Measurements from ENCODE around the gene RTBDN.

Gene RTBDN

GRCh38 chr19:12834566-12834943 lies at the start of gene RTBDN:
TSS of gene RTBDN (minus strand) at chr19:12834579. CDS start at chr19:12829979, 4,600 bp downstream.
- DNase-seq (ENCODE audit: low spot score): no peak

- DNase-seq (ENCODE audit: low spot score): no peak
Measured at GRCh38 chr19:12882589-12882988, 48.2 kb upstream of the RTBDN start.

- peak; percentile 96 for DNase-seq (ENCODE audit: low spot score)
Measured at GRCh38 chr19:12881172-12881808, 46.9 kb upstream of the RTBDN start, which contains the start of gene DNASE2. TSS of gene DNASE2 (minus strand) at chr19:12881449. CDS start at chr19:12881375, 74 bp downstream.

- DNase-seq (ENCODE audit: low spot score): peak; percentile 25
Measured at GRCh38 chr19:12880551-12881171, 46.3 kb upstream of the RTBDN start.

- no peak for DNase-seq (ENCODE audit: low spot score)
Measured at GRCh38 chr19:12875086-12875485, 40.7 kb upstream of the RTBDN start.

- no peak for DNase-seq (ENCODE audit: low spot score)
Measured at GRCh38 chr19:12873891-12874745, 39.7 kb upstream of the RTBDN start.

- DNase-seq (ENCODE audit: low spot score): peak; percentile 78
Measured at GRCh38 chr19:12872941-12873890, 38.8 kb upstream of the RTBDN start.

GRCh38 chr19:12872255-12872654 lies 37.9 kb upstream of the RTBDN start:
- DNase-seq (ENCODE audit: low spot score): no peak

GRCh38 chr19:12871681-12872080 lies 37.3 kb upstream of the RTBDN start:
- no peak for DNase-seq (ENCODE audit: low spot score)

- no peak for DNase-seq (ENCODE audit: low spot score)
Measured at GRCh38 chr19:12868540-12869112, 34.2 kb upstream of the RTBDN start.

- peak; percentile 72 for DNase-seq (ENCODE audit: low spot score)
Measured at GRCh38 chr19:12867120-12868099, 33.0 kb upstream of the RTBDN start.

- no peak for DNase-seq (ENCODE audit: low spot score)
Measured at GRCh38 chr19:12866416-12867119, 32.2 kb upstream of the RTBDN start.

- DNase-seq (ENCODE audit: low spot score): no peak
Measured at GRCh38 chr19:12865746-12866415, 31.5 kb upstream of the RTBDN start.

GRCh38 chr19:12864721-12865715 lies 30.6 kb upstream of the RTBDN start:
- DNase-seq (ENCODE audit: low spot score): peak; percentile 49

GRCh38 chr19:12864143-12864542 lies 29.8 kb upstream of the RTBDN start:
- no peak for DNase-seq (ENCODE audit: low spot score)

- no peak for DNase-seq (ENCODE audit: low spot score)
Measured at GRCh38 chr19:12859546-12859945, 25.2 kb upstream of the RTBDN start.

- no peak for DNase-seq (ENCODE audit: low spot score)
Measured at GRCh38 chr19:12858041-12858928, 23.9 kb upstream of the RTBDN start.

All from hematopoietic multipotent progenitor cell treated with erythropoietin and hydrocortisone succinate and interleukin-3 and kit ligand, for 15 days (in vitro differentiated cells).